Measurements from ENCODE around the gene MYF6.

DNA sequence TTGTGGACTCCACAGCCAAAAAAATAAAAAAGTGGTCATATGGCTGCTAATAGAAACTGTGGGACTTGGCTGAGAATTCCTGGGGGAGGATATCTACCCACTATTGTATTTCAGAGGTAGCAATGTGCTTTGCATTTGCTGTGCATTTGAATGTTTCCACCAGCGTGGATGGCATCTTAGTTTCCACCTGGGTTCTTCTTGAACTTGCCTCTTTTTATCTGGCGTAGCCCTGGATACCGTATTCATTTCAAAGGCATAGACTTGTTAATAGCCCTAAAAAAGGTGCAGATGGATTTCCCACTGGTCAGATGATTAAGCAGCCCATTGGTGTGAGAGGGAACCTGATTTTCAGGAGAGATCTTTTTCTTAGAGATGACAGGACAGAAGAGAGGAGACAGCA lies 7.4 kb downstream of the MYF6 start:
- TF ChIP-seq, protein P1, sequence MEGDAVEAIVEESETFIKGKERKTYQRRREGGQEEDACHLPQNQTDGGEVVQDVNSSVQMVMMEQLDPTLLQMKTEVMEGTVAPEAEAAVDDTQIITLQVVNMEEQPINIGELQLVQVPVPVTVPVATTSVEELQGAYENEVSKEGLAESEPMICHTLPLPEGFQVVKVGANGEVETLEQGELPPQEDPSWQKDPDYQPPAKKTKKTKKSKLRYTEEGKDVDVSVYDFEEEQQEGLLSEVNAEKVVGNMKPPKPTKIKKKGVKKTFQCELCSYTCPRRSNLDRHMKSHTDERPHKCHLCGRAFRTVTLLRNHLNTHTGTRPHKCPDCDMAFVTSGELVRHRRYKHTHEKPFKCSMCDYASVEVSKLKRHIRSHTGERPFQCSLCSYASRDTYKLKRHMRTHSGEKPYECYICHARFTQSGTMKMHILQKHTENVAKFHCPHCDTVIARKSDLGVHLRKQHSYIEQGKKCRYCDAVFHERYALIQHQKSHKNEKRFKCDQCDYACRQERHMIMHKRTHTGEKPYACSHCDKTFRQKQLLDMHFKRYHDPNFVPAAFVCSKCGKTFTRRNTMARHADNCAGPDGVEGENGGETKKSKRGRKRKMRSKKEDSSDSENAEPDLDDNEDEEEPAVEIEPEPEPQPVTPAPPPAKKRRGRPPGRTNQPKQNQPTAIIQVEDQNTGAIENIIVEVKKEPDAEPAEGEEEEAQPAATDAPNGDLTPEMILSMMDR (IDR thresholded peaks at IDR 0.05): no peak
- TF ChIP-seq EZH2 (IDR thresholded peaks at IDR 0.05) (no peak), EZH2phosphoT487 (IDR thresholded peaks at IDR 0.05) (no peak)

All from neural progenitor cell (in vitro differentiated cells).